Epithelial cell of esophagus (primary cell): Measurements from ENCODE around the gene FOXRED2.
A peak's percentile ranks its signal among the peaks of the same experiment; 100 is the strongest.

ENCODE experiments used
- DNase-seq: peaks from one replicate; pipeline ENCODE4 v3.0.0; 2010; ENCODE audit warnings: low read depth
- H3K4me3 ChIP-seq: 2 replicates; pipeline ENCODE4 v1.5.1; 2011; ENCODE audit warnings: mild to moderate bottlenecking, low read length, control low read depth
- TF ChIP-seq, protein P1 (sequence below): IDR thresholded peaks from 2 replicates; pipeline ENCODE4 v1.5.1; 2011; ENCODE audit warnings: low read depth, mild to moderate bottlenecking, low read length, control low read depth, inconsistent platforms; ENCODE audit not compliant: insufficient read depth; ENCODE audit errors: missing control alignments

The FOXRED2 gene

DNA sequence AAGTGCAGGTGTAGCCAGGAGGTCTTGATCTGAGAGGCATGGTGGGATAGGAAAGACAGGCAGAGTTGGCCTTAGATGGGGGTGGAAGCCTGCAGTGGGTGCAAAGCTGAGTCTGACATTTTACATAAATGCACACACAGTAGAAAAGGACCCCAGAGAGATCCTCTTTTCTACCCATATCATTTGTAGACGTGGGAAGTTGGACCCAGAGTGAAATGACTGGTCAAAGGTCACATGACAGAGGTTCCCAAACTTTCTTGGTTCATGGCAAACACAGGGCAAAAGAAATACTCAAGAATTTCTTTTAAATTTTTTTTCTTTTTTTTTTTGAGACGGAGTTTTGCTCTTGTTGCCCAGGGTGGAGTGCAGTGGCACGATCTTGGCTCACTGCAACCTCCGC, 6.2 kb upstream of the FOXRED2 start:
- H3K4me3 ChIP-seq, result no peak overlapping the region
- TF ChIP-seq, protein P1, sequence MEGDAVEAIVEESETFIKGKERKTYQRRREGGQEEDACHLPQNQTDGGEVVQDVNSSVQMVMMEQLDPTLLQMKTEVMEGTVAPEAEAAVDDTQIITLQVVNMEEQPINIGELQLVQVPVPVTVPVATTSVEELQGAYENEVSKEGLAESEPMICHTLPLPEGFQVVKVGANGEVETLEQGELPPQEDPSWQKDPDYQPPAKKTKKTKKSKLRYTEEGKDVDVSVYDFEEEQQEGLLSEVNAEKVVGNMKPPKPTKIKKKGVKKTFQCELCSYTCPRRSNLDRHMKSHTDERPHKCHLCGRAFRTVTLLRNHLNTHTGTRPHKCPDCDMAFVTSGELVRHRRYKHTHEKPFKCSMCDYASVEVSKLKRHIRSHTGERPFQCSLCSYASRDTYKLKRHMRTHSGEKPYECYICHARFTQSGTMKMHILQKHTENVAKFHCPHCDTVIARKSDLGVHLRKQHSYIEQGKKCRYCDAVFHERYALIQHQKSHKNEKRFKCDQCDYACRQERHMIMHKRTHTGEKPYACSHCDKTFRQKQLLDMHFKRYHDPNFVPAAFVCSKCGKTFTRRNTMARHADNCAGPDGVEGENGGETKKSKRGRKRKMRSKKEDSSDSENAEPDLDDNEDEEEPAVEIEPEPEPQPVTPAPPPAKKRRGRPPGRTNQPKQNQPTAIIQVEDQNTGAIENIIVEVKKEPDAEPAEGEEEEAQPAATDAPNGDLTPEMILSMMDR, result no peak
- no peak for DNase-seq

- TF ChIP-seq, protein P1, result no peak
- no peak overlapping the region for H3K4me3 ChIP-seq
- no peak for DNase-seq
Observed at GRCh38 chr22:36512333-36512732, 5.5 kb upstream of the FOXRED2 start.

DNA sequence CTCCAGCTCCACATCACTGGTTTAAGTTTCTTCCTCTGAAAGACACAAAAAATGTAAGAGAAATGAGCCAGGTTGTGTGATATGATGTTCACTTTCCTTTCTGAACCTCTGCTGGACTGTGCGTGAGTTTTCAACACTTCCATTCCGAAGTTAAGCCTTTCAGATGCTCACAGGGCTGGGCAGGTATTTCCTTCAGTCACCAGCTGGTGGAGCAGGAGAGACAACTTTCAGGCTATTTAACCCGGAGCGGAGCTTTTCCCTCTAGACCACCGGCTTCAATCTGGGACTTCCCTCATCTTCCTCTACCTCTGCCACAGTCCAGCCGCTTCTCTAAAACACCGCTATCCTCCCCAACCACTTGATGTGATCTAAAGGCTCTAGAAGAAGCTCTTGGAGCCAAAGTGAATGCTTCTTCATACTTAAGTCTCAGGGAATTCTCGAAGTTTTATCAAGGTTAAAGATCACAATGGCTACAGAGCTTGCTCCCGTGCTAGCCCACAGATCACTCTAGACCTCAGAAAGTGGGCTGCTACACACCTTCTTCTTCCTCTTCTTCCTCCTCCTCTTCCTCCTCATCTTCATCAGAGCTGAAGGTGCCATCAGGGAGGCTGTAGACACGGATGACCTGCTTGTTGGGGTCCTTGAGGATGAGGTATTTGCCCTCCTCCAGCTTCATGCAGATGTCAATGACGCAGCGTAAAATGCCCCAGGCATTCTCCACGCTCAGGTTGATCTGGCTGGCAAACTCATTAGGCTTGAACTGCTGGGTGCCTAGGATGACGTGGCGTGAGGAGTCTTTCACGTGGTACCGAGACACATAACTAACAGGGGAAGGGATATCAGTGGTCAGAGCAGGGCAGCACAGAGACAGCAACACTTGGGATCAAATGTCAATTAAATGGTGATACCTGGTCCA, 4.4 kb upstream of the FOXRED2 start:
- TF ChIP-seq, protein P1, result peak; percentile 83
- DNase-seq, result peak; percentile 62
- no peak overlapping the region for H3K4me3 ChIP-seq

DNA sequence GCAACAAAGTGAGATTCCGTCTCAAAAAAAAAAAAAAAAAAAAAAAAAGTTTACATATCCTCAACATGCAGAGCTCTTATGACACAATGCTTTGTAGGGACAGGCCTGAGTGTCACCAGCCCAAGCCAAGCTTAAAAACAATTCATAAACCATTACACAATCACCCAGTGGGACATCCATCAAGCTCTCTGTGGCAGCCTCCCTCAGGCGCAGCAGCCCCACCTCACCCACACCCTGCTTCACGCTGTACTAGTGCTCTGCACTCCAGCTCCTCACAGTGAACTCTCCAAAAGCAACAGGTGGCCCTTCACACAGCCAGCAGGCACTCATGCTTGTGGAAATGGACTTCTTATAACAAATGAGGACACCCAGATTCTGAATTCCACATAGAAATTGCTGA, 3.5 kb upstream of the FOXRED2 start:
- TF ChIP-seq, protein P1, result no peak
- no peak overlapping the region for H3K4me3 ChIP-seq
- peak; percentile 32 for DNase-seq

DNA sequence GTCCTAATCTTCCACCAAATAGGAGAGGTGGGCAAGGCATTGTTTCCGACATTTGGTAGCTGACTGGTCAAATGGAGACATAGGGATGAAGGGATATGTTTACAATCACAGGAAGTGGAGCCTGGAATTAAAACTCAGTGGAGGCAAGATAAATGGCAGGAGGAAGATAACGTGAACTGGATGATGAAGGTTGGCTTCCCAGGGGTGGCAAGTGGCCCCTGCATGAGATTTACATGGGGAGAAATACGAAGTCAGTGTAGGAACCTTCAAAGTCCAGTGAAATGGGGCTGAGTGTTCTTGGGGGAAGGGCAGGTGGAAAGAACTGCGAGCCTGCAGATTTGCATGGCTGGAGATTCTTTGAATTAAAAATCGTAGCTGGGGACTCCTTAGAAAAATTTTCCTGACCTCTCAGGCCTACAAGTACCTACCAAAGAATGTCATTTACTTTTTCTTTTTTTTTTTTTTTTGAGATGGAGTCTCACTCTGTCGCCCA, 724 bp upstream of the FOXRED2 start:
- H3K4me3 ChIP-seq, result peak overlapping the region; percentile 46
- TF ChIP-seq, protein P1, result no peak
- no peak for DNase-seq

GRCh38 chr22:36505998-36506635, 723 bp downstream of the FOXRED2 start:
- peak overlapping the region; percentile 38 for H3K4me3 ChIP-seq
- TF ChIP-seq, protein P1, result no peak
- no peak for DNase-seq
